HG02970 (cell line): ENCODE data around the gene ARHGAP26.

Experiments
- ATAC-seq: cut with Tn5 transposase; IDR thresholded peaks from one replicate; pipeline ENCODE4 v1.9.1; 2021; ENCODE audit warnings: mild to moderate bottlenecking, moderate library complexity, moderate number of reproducible peaks; ENCODE audit not compliant: unreplicated experiment, low FRiP score

The ARHGAP26 gene

DNA sequence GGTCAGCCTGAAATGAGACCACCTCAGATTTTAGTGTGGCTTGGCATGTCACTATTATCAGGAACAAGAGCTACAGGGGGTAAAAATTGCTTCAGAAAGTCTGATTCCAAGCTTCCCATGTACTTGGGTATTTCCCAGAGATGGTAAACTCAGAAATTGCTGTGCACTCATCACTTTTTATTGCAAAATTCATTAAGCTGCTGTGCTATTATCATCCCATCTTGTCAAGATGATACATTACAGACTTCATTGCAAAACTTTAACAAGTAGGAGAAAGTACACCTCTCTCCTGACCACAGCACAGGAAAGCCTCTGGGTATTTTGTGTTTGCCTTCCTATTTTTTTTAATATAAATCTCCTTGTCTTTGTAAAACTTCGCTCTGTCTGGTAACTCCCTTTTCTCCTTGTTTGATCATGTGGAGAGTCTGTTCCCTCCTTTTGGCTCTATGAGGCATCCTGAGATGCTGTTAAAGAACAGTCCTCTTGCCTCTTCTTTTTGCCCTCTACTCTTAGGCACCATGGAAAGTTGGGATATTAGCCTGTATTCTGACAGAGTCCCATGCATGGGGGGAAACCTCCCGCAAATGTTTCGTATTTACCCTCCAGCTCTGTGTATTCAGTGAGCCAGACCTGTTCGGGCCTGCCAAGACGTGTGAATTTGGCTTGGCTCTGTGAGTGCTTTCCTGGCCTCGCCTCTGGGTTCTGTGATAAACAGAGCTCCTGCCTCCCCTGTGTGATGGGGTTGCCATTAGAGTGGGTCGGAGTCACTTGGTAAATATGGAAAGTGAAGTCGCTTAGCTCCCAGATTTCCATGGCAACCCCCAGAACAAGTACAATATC, 372.6 kb downstream of the ARHGAP26 start:
- ATAC-seq: no peak

DNA sequence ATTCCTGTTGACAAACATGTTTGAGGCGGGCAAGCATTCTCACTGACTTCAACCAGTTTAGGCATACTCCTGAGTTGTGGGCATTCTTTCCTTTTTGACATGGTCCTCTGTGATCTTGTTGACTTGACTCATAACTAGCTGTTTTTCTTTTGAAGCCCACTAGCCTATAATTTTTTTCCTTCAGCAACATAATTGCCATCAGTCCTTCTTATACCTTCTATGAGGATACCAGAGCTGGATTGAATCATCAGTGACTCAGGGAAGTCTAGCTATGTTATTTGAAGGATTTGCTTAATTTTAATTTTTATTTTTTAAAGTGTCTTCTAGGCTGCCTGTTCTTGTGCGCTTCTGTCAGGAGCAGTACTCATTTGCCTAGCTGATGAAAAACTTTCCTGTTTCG, 373.8 kb downstream of the ARHGAP26 start:
- ATAC-seq: no peak

DNA sequence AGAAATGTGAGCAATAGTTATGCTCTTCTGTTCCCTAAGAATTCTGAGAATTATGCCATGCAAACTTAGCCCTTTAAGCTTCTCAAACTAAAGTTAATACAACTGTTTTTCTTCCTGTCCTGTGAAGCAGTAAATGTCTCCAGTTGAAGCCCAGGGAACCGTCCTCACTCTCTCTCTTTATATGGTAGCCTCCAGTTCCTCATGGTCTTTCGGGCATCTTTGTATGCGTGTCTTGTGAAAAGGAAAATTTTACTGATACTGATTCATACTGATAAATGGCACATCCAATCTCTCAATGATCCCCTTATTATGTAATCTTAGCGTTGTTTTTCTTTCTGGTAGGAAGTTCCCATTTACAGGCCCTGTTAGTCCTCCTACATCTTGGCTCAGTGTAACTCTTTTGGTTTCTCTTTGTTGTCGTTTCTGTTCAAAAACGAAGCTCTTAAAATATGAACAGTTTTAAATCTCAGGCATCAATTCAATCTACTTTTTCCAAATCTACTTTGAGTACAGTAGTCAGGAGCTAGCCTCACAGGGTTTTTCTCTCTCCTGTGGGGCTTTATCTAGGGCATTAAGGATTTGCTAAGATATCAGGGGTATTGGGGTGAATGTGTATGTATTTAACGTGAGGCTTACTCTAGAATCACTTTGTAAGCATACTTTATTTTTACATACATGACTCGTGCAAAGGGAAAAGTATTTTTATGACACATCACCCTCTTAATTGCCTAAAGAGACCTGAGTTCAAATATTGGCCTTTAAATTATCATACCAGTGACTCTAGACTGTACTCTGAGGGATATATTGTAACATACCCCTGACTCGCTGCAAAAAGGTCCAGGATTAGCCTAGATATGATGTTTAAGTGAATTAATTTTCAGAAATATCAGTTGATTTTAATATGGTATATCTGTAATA, 375.3 kb downstream of the ARHGAP26 start:
- no peak for ATAC-seq

DNA sequence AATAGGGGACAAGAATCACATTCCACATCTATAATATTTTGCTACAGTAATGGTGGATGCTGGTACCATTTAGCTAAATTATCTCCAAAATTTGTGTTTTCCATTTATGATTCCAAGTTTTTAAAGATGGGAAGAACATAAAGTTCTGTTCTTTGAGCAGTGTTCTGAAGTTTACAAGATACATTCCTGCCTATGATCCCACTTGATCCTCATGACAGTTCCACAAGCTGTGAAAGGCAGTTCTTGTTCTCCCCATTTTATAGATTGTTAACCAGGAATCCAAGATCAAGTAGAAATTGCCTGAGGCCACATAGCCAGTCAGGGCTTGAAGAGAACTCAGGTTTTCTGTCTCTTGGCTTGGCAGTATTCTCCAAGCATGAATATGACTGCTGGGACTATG, 376.0 kb downstream of the ARHGAP26 start:
- no peak for ATAC-seq

DNA sequence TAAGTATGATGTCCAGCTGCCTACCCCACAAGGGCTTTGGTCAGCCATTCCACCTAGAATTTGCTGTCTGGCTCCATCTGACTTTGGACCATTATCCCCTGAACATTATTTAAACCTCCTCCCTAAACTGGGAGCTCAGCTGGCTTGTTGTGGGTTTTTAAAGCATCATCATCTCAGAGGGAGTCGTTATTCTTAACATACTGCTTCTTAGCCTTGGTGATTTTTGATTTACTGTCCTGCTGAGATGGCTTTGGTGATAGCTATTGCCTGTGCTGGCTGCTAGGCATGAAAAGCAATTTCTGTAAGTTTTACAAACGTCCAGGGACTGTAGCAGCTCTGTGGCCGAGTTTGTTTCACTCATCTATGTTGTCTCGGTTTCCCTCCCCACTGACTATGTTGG, 377.2 kb downstream of the ARHGAP26 start:
- ATAC-seq: no peak

DNA sequence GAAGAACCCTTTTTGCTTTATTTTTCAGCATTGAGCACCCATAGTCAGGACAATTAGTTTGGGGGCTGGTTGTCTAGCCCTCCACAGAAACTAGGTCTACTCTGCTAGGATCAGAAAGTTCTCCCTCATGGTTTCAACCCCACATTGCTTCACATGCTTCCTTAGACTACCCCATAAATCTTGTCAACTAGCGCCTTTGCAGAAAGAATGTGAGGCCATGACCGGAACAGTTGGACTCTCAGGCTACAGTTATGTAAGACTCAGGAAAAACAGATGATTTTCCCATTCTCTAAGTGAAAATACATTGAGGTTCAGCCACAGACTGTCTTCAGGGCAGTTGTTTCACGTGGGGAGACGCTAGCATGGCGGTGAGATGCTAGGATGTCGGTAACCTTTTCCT, 377.7 kb downstream of the ARHGAP26 start:
- ATAC-seq: no peak

DNA sequence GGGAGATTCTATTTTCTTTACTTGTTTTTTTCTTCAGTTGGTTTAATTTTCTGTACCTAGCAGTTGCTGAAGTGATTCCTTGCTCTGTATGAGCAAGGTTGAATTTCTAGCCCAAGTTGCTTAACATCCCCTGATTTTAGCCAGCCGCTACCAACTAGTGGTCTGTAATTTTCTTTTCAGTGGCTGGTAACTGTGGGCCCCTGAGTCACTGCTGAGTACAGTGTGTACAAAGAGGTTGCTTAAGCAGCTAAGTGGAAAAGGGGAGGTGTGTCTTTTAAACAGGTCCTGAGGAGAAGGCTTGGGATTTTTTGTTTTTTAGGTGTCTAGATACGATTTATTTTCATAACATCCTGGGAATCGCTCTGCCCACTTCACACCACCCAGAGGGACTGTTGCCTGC, 378.6 kb downstream of the ARHGAP26 start:
- ATAC-seq: no peak

DNA sequence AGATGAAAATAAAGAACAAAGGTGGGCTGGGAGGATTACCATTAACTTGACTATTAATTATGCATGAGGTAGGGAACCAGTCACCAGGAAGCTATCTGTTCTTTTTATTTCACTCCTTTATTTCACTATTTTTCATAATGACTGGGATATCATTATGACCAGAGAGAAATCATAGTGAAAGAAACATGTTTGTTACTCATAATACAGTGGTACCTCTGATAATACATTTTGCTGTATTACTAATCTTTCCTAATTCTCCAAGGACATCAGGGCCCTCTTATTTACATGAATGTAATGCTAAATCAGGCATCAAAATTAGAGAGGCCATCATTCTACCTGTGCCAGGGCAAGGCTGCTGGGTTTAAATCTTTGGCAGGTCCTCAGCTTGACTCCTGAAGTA, 379.6 kb downstream of the ARHGAP26 start:
- no peak for ATAC-seq

DNA sequence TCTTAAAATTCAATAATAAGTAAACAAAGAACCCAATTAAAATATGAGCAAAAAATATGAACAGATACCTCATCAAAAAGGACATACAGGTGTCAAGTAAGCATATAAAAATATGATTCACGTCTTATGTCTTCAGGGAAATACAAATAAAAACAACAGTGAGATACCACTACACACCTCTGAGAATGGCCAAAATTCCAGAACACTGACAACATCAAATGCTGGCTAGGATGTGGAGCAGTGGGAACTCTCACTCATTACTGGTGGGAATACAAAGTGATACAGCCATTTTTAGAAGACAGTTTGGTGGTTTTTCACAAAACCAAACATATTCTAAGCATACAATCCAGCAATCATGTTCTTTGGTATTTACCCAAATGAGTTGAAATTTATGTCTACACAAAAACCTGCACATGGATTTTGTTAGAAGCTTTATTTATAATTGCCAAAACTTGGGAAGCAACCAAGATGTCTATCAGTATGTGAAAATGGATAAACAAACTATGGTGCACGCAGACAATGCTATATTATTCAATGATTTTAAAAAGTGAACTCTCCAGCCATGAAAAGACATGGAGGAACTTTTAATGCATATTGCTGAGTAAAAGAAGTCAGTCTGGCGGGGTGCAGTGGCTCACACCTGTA, 381.0 kb downstream of the ARHGAP26 start:
- ATAC-seq: no peak

DNA sequence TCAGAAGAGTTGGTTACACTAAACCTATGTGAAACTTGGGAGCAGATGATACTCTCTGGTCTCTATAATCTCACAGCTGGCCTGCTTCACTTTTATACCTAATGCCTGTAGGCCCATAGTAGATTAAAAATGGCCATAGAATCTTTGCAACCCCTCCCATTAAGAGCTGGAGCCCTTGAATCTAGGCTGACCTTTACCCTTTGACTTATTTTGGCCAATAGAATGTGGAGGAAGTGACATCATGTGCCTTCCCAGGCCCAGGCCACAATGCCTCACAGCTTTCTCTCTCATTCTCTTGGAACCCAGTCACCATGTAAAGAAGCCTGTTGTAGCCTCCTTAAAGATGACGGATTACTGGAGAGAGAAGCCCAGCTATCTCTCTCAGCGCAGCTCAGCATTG, 382.3 kb downstream of the ARHGAP26 start:
- no peak for ATAC-seq

DNA sequence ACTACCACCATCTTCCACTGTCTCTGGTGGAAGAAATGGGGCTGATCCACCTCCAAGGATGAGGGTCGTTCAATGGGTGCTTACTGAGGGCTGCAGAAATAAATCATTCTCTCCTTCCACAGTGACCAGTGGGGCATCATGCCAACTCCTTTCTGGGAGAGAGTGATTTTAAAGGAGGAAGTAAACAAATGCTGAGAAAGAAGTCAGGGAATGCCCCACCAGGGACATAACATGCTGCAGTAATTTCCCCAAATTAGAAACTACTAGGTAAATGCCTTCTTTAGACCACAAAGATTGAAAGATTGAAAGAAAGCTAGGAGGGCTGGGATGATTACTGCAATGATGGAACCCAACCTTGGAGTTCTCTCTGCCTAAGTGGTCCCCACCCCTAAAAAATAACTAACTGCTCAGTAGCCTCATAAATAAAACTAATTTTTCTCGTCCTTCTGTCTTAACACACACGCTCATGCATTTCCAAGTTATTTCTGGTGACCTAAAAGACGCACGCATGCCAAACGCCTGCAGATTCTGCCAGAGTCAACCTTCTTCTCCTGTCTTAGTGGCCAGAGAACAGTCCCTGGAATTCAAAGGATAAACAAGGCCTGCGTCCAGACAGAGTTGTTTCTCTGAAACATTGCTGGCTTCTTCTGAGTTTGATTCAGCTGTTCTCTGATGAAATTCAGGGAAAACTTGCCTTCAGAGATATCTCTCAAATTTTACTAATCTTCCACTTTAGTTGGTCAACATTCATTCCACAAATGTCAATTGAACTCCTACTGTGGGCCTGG, 383.3 kb downstream of the ARHGAP26 start:
- no peak for ATAC-seq

DNA sequence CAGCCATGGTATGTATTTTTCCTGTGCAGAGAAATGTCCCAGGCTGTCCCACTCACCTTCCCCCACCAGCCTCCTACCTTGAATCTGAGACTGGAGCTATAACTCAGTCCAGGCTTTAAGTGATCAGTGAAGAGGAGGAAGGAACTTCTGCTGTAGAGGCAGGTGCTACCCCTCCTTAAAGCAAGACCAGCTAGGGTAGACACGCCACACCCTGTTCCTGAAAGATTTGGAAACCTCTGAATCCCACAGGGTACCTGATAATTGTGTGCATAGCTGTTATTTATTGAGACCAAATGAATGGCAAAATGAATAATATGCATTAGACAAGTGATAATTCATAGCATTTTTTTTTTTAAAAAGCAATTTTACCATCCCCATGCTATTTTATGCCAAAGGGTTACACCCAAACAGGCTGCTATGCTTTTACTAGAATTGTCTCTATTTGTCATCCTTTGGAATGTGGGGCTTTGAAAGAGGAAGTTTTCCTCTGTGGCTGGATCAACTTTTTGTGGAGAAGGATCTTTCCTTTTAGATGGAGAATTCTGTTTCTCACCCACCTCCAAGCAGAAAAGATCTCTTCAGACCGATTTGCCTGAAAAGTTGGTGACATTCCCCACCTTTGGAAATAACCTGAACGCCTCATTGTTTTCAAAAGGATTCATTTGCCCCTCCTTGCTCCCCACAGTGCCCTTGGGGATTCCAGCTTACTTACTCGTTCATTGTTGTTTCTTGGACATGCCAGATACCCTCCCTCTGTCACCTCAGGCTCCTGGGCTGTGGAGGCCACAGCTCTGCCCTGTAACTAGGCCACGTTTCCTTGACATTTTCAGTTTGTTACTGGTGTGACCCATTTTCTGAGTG, 384.6 kb downstream of the ARHGAP26 start:
- no peak for ATAC-seq

DNA sequence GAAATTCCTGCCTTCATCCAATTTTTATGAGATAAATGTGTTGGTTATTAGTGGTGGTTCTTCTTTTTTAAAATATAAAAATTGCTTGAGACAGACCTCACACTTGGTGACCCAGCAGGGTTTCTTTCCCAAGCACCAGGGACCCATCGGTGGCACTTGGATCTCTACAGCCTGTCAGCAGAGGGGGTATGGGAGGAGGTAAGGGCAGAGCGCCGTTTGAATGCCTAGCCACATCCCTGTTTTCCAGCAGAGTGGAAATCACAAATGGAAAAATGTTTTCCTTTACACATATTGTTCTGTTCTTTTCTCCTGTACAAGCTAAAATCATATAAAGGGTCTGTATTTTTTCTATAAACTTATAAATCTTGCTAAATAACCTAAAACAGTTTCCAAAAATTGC, 385.3 kb downstream of the ARHGAP26 start:
- ATAC-seq: no peak

DNA sequence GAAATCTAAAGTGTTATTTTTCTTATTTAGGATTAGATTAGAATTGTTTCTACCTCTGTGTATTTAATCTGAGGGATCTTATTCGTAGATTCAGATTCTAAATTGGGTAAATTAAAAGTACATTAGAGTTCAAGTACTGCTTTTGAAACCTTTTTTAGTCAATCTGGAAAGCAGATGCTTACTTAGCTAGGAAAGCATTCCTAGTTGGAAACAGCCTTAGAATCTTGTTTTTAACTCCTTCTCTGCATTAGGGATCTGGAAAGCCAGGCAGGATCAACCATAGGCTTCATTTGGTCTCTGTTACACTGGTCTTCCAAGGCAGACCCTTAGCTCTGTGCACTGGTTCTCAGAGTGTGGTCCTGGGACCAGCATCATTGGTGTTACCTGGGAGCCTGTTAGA, 385.9 kb downstream of the ARHGAP26 start:
- ATAC-seq: no peak

DNA sequence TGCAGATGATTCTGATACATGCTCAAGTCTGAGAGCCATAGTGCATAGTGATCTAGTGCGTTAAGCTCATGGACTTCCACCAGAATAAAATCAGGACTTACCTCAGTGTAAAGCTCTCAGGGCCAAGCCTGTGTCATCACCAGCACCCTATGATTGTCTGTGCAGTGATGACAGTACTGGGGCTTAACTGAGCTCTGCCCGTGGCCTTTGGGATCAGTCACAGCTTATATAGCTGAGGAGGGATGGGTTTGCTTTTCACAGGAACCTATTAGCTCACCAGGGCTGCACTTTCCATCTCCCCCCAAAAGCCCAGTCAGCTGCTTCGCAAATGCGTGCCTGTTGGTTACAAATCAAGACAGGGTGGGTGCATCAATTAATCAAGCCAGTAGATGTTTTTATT, 386.4 kb downstream of the ARHGAP26 start:
- ATAC-seq: no peak

DNA sequence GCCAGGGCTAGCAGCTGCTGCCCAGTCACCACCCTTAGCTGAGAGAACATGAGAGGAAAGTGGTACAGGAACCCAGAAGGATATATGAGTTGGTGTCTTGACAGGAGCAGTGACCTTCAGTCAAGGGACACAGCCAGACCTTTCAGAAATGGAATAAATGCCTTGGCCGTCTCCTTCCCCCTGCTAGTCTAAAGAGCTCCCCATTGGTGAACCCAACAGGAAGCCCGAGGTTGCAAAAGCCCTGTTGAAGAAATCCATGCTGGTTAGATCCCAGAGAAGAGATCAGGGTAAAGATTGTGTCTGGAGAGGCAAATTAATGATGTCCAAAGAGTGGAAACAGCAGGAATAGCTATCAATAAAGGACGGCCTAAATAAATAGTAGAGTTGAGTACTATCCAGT, 388.9 kb downstream of the ARHGAP26 start:
- no peak for ATAC-seq

DNA sequence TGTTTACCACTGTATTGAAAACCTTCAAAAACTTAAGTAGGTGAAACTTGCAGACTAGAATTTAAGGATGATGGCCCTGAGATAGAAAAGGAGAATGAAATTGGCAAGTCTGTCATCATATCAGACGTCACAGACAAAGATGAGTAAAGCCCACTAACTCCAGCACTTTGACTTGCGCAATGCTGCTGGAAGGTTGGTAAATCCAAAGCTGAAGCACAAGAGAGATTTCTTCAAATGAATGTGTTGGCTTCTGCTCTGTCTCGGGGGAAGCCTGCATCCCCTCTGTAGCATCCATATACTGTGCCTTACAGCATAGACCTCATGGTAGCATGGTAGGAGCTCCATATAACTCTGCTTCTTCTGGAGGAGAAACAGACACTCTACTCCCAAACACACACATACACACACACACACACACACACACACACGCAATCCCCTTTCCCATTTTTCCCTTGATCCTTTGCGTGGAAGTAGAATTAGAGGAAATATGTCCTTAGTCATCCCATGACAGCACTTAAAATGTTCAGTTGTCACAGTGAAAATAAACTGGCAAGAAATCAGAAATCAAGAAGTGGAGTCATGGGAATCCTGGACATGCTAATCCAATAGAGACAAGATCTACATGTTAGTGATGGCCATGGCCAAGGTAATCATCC, 391.8 kb downstream of the ARHGAP26 start:
- no peak for ATAC-seq

DNA sequence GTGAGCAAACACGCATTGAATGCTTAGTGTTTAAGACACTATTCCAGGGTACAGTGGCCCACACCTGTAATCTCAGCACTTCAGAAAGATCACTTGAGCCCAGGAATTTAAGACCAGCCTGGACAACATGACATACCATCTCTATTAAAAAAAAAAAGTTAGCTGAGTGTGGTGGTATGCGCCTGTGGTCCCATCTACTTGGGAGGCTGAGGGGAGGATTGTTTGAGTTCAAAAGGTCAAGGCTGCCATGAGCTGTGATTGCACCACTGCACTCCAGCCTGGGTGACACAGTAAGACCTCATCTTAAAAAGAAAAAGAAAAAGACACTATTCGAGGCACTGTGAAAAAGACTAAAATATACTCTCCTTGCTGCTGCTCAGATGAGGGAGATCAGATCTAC, 392.6 kb downstream of the ARHGAP26 start:
- no peak for ATAC-seq

DNA sequence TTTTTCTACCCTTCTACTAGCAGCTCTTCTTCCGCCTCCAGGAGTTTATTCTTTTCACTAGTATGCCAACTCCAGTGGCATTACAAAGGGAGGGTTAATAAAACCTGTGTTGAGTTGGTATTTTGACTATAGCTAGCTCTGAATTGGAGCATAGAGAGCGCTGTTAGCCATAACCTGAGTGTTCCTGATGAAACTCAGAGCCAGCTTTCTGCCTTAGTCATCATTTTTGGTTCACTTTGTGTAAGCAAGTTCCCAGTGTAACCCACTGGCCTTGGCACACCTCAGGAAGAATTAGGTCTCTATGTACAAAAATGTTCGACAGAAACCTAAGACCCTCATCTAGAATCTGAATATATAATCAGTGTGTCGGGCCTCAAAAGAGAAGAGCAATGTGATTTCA, 394.4 kb downstream of the ARHGAP26 start:
- no peak for ATAC-seq
